CD4-positive, alpha-beta T cell treated with Interleukin-6 for 4 hours (primary cell): Measurements from ENCODE around the gene PLB1.

Source experiments
- DNase-seq: peaks from one replicate; pipeline ENCODE4 v3.0.0-alpha.2; 2020; ENCODE audit warnings: mixed read lengths

Gene PLB1

DNA sequence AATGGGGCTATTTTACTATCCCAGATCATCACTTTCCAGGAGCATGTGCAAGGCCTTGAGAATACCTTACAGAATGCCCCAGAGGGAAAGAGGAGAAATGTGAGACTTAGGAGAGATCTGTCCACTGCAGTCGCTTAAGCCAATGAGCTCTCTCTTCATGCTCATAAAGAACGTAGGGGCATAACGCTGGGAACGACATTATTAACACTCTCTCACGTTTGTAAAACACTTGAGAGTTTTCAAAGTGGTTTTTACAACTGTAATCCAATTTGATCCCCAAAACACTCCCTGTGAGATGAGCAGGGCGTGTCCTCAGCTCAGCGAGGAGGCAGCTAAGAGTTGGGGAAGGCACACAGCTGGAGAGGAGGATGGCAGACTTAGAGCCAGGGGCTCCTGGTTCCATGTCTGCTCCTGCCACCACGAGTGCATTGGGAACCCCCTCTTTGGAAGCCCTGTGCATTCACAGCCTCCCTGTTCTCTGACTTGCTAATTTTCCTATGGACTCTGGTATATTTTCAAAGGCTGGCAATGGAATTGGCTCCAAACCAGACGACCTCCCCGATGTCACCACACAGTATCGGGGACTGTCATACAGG is 97.4 kb downstream of the PLB1 start:
- no peak for DNase-seq

DNA sequence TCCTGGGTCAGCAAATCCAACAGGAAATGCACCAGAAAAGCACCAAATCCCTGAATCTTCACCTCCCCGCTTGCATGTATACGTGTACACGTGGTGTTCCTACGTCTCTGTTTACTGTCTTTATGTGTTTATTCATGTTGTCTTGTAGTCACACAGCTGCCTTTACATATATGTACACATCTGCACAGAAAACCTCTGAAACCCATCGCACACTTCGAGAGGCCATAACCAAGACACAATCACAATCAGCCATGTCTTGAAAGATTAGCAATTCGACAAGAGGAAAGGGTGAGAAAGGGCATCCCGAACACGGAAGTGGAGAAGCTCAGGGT is 98.1 kb downstream of the PLB1 start:
- DNase-seq, result no peak

DNA sequence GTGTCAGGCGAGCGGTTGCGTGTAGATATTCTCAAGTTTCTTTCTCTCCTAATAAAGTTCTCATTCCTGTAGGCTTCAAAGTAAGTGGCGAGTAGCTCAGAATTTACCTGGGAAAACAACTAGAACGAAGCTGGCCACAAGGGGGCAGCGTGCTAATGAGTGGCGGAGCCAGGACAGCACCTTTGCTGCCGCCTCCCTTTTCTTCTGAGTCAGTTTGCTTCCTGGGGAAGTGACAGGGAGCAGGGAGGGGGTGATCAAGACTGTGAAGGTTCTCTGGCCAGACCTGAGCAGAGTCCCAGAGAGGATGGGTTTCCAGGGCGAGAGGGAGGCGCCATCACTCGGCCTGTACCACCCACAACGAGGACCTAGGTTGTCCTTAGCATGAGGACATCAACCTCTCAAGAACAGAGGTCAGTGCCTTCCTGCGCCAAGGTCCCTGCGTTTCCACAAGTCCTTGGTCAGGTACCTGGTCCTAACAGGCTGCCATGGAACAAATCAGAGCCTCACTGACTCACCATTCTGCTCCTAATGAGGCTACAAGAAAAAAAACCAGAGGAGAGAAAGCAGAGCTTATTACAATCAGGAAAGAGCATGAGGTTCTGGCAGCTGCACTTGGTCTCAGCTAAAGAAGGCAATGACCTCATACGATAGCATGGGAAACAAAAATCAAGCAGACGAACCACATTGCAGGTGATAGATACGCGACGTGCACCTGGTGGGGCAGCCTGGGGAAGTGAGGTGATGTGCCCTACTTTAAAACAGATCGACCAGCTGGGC is 98.7 kb downstream of the PLB1 start:
- peak; percentile 94 for DNase-seq

DNA sequence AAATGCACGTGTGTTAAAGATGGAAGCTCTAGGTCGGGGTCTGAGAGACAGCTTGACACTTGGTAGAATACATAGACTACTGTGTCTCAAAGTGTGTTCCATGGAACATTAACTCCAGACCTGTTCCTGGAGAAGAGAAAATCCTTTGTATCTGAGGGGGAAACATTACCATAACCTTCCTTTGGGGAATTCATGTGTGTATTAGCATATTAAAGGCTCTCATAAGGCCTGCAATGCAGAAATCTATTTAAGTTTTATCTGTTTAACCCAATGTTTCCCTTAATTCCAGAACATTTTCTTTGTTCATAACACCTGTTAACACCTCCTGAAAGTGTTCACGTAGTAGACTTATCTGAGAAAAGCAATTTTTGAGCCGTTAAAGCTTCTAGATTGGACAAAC is 99.5 kb downstream of the PLB1 start:
- no peak for DNase-seq

DNA sequence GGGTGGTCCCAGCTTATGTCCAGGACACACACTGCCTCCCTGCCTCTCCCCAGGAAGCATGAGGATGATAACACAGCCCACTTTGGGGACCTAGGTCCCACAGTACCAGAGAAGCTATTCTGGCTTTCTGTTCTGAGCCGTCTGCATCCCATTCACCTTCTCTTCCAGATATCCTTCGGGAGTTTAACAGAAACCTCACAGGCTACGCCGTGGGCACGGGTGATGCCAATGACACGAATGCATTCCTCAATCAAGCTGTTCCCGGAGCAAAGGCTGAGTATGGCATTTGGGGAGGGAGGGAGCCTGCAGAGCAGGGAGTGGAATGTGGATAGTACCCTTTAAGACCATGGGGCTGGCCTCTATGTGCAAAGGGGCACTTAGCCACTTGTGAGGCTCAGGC is 102.6 kb downstream of the PLB1 start:
- no peak for DNase-seq

DNA sequence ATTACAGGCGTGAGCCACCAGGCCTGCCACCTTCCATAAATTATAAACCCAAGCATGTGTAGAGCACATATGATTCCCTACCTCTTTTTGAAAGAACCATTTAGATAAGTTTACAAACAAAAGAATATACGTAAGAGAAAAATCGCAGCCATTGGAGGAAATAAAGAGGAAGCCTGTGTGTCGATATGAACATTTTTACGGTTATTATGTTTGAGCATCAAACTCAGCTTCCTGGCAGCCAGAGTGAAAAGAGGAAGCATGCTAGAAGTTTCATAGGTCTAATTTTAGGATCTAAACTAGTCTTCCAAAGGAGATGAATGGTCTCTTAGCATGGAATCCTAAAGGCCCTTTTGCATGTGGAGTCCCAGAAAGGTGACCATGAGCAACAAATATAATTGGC is 104.3 kb downstream of the PLB1 start:
- DNase-seq, result no peak

DNA sequence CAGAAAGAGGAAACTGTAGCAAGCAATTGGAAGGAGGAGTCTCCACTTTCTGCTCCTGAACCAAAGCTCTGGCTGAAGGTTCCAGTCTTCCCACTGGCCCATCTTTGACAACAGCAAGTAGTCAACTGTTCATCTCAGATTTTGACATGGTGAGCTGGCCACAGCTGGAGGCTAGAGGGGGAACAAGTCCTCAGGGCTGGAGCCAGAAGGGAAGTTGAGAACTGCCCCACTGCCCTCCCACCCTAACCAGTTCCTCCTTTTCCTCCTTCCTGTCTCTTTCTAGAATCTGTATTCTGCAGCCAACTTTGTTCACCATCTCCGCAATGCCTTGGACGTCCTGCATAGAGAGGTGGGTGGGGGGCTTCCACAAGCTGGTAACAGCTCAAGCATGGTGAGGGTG is 105.8 kb downstream of the PLB1 start:
- DNase-seq, result no peak

DNA sequence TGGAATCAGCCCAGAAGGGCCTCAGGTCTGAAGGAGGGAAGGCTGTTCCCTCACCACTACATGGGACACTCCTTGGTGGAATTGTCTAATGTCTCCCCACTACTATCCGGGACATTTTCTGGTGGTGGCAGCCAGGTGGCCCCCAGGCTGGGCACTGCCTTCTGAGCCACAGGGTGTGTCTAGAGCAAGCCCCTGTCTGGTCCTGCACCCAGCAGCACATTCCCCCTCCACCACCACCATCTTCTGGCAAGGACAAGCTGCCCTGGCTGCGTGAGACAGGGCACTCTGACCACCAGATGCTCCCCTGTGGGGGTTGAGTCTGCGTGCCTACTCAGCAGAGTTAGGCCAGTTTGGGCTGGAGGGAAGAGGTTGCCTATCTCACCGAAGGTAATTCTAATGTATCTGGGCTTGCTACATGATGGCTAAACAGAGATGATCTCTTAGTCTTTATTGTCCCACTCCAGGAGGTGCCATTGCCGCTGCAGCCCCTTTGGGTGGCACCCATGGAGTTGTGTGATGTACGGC is 106.3 kb downstream of the PLB1 start:
- no peak for DNase-seq

DNA sequence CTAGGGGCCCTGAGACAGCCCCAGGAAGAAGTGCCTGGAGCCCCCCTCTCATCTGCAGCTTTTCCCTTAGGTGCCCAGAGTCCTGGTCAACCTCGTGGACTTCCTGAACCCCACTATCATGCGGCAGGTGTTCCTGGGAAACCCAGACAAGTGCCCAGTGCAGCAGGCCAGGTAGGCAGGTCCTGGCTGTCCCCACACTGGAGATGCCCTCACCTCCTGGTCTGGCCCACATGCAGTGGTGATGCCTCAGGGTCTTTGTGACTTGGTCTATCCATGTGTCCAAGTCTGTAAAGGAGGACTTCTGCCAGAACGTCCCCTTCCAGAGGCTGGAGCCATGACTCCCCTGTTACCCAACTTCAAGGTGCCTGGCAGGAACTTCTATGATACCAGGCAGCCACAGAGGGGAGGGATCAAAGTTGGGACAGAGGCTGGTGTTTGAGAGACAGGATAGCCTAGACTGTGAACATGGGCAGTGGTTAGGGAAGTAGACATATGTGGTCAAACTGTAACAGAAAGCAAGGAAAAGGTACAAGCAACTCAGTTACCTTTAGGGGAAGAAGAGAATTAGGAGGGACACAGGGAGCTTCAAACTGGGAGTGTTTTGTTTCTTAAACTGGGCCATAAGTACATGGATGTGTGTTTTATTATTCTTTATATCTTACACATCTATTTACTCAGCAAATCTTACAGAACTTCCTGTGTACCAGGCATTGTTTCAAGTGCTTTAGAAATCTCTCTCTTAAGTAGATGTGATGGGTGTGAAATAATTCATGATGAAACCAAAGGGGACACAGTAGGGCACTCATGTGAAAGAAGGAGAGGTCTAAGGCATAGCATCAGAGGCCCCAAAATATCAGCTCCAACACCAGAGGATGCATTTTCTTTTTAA is 107.1 kb downstream of the PLB1 start:
- DNase-seq, result no peak

DNA sequence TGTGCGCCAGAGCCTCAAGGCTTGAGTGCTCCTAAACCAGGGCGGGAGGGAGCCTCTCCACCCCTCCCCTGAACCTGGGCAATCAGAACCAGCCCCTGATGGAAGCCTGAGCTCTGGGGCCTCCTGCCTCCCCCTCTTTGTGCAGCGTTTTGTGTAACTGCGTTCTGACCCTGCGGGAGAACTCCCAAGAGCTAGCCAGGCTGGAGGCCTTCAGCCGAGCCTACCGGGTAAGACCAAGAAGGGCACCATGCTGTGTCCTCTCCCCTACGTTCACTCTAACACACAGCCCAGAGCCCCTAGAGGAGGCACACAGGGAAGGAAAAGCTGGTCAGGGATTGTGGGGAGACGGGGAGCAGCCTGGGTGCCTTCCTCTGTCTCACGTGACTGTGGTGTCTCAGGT is 108.0 kb downstream of the PLB1 start:
- no peak for DNase-seq

DNA sequence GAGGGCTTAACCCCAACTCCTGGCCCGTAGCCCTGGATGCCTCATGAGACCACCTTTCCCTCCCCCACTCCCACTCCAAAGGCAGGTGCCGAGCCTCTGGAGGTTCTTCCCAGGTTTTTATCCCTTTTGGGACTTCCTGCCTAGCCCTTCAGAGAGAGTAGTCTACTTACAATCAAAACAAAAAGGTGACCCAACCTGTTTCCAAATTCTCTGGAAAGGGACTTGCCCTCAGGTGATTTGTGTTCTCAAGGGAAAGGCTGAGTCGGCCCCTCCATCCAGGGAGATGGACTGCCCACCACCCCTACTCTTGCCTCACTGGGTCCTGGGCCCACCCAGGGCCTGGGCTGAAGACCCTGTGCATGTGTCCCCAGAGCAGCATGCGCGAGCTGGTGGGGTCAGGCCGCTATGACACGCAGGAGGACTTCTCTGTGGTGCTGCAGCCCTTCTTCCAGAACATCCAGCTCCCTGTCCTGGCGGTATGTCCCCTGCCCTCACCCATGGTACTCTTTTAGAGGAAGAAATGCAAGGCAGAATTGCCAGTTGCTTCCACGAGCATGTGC is 108.5 kb downstream of the PLB1 start:
- no peak for DNase-seq

DNA sequence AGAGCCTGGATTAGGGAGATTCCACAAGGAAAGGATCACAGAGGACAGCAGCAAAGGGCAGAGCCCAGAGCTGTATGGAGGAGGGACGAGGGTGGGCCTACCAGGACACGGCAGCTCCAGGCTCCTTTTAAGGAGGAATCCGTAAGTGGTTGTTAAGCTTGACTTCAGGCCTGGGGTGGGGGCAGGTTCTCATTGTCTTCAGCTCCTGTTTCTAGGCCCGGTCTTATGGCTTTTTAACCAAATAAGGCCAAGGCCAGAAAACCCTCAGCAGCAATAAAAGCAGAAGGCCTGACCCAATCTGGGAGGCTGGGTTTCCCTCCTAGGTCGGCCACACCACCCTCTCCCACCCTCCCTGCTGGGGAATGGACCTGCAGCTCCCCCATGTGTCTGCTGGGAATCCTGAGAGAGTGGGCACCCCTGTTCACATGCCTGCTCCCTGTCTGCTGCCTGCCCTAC is 111.2 kb downstream of the PLB1 start:
- peak; percentile 26 for DNase-seq

DNA sequence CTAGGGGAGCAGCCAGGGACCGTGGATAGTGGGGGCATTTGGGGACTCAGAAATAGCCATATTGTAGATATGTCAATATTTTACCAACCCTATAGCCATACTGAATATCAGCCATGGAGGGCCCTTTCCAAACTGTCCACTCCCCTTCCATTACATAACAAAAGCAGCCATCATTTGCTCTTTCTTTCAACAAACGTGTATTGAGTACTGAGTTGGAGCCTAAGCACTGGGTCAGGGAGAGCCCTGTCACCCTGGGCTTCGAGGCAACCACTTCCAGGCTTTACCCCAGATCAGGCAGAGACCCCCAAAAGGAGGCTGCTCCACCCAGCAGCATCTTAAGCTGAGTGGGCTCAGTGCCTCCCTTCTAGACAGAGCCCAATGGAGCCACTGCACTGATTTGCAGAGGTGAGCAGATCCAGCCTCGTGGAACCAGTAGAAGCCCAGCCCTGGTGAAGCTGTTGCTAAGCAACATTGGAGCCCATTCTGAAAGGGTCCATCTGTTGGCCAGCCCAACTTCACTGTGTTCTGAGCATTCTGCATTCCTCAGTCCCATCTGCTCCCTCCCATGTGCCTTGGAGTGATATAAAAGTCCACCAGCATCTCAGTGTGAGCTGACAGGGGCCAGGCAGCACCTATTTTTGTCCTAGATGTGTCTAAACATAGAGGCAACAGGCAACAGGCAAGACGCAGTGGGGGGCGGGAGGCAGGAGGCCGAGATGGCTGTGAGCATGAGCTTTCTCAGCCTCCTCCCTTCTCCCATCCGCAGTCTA is 112.1 kb downstream of the PLB1 start:
- DNase-seq, result no peak

DNA sequence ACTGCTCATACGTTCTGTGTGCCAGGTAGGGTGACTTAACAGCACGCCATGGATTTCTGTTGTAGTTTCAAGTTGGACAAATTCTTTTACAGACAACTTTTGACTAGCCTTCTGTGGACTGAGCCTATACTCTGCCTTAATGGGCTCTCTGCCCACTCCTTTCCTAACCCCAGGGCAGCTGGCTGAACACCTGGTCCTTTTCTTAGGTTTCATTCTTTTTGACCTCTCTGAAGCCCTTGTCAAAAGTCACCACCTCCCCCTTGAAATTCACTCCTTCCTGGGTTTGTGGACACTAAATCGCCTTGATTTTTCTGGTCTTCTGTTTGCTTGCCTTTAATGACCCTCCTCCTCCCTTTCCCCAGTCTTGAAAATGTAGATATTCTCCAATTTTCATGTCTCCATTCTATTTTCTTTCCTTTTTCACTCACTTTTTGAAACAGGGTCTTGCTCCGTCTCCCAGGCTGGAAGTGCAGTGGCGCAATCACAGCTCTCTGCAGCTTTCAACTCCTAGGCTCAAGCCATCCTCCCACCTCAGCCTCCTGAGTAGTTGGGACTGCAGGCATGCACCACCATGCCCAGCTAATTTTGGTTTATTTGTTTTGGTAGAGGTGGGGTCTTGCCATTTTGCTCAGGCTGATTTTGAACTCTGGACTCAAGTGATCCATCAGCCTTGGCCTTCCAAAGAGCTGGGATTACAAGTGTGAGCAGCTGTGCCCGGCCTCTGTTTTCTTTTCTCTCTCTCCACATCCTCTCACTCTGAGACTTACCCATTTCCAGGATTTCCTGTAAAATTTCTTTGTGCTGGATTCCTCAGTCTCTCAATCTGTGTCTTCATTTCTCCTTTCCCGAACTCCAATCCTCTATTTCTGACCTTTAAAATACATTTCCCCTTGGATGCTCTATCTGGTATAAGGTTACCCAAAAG is 112.9 kb downstream of the PLB1 start:
- DNase-seq, result no peak

DNA sequence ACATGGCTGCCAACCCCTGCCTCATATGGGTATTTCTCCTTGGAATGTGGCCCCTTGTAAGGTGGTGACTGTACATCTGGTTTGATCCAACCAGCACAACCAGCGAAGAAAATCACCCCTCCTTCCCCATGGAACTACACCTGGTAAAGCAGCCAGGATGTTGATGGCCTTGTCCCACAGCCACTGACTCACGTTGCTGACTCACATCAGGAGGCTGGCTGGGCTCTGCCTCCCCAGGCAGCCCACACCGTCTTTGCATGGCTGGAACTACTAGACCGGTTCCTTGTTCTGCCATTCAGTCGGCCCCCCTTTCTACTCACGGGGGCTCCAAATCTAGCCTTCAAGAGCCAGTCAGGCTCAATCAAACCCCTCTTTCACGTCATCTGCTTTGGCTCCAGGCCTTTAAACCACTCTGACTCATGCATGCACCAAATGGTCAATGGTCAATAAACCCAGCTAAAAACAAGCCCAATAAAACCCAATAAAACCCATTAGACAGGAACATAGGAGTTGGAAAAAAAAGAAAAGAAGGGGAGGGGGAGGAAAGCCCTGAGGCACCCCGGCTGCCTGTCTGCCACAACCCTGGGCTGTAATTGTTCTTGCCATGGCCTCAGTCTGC is 114.8 kb downstream of the PLB1 start:
- DNase-seq, result peak; percentile 64

DNA sequence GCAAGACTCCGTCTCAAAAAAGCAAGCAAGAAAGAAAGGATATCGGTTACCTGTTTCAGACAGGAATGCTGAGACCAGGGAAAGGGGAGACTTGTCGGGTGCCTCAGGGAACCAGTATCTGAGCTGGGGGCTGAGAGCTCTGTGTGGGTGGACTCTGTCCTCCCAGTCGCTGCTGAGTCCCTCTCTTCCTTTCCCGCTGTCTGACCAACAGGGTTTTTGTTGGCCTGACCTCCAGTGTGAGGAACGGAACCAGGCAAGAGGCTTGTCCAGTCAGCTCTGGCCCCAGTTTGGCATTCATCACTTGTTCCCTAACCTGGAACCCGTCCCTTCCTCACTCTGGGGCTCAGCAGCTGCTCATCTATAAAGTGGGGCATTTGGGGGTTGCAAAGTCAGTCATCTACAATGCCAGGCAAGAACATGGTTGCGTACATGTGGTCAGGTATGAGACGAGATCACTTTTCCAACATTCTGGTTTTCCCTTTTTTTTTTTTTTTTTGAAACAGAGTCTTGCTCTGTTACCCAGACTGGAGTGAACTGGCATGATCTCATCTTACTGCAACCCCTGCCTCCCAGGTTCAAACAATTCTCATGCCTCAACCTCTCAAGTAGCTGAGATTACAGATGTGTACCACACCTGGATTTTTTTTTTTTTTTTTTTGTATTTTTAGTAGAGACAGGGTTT is 116.4 kb downstream of the PLB1 start:
- DNase-seq, result no peak

DNA sequence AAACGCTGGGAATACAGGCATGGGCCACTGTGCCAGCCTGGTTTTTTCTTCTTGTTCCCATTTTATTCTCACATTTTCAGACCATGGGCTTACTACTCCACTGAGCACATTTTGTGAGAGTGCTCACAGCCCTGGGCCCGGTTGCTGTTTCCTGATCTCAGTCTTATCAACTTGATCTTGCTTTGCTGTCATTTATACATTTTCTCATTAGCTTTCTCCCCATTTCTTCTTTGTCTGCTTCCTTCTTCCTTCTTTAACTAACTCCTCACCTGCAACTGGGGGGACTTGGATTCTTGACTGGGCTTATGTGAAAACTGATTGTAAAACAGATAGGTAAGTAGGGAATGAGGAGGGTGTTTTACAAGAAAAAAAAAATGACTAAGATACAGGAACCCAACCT is 117.3 kb downstream of the PLB1 start:
- peak; percentile 57 for DNase-seq

DNA sequence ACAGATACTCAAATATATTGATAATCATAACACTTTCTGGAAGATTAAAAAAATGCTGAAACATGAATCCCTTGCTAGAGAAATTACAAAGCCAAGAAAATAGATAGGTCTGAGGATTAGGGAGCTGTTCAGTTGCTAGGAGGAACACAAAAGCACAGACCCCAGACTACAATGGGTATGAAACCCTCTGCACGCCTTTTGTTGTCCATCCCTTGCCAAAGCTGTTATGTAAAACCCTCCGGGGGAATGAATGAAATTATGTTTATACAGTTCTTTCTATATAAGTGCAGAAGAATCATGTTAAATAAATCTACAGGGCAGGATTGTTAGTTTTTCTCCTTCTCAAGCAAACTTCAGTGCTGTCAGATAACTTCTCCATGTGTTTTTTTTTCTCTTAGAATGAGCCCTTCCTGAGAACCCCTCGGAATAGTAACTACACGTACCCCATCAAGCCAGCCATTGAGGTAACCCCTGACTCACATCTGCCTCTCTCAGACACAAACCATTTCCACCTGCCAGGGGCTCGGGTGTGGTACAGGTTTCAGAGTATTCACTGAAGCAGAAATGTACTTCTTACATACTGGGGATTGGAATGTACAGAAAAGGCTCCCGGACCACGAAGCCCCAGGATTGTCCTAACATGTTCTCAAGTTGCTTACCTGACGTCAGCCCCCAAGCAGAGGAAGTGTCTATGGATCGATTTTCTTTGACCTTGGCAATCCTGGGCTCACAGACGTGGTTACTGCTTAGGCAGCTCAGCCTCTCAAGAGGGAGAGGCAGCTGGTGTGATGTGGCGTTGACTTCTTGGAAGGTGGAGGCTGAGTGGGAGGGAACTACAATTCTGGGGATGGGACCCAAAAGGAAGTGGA is 118.0 kb downstream of the PLB1 start:
- peak; percentile 55 for DNase-seq

DNA sequence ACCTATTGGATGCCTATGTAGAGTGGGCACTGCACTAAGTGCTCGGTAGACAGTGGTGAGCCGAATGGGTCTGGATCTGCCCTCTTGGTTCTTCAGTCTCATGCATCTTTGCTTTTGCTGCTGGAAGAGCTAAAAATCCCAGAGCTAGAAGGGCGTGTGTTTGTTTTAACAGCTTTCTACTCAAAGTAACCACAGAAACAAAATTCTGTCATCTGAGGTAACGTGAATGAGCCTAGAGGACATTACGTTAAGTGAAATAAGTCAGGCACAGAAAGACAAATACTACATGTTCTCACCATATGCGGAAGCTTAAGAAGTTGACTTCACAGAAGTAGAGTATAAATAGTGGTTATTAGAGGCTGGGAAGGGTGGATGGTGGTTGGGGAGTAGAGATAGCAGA is 119.8 kb downstream of the PLB1 start:
- no peak for DNase-seq
